Measurements from ENCODE around the gene TNFSF15.

DNA sequence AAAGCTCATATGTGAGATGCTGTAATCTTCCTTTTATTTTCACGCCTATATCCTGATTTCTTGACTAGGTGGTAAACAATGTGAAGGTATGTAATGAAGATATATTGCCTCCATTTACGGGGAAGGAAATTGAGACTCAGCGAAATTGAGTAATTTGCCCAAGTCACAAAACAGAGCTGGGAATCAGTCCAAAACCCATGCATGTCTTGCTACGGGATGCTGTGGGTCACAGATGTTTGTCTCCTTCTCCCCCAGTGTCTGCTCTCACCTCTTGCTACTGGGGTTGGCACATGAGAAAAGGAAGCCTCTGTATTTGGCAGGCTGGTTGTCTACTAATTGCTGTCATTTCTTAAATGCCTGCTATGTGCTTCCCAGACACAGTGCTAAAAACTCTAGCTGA is 70.1 kb downstream of the TNFSF15 start:
- TF ChIP-seq, protein P1, sequence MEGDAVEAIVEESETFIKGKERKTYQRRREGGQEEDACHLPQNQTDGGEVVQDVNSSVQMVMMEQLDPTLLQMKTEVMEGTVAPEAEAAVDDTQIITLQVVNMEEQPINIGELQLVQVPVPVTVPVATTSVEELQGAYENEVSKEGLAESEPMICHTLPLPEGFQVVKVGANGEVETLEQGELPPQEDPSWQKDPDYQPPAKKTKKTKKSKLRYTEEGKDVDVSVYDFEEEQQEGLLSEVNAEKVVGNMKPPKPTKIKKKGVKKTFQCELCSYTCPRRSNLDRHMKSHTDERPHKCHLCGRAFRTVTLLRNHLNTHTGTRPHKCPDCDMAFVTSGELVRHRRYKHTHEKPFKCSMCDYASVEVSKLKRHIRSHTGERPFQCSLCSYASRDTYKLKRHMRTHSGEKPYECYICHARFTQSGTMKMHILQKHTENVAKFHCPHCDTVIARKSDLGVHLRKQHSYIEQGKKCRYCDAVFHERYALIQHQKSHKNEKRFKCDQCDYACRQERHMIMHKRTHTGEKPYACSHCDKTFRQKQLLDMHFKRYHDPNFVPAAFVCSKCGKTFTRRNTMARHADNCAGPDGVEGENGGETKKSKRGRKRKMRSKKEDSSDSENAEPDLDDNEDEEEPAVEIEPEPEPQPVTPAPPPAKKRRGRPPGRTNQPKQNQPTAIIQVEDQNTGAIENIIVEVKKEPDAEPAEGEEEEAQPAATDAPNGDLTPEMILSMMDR (IDR thresholded peaks at IDR 0.05), result no peak
- no peak for TF ChIP-seq POLR2A (IDR thresholded peaks at IDR 0.05)

Measured in adrenal gland (tissue), 5 donors.